A549 (cell line): ENCODE results near the gene BLOC1S4. TPM values are rescaled to one million over a fixed set of nuclear protein-coding genes. Genes with fewer than 3 reads are reported as not detected.

Experiments
- ATAC-seq, 2 experiments: fragments of 200-7000 bp in 1 of 2; fragments of >200 bp in 1 of 2; cut with Nextera tagmentation in 1 of 2; cut with Tn5 transposase in 1 of 2; 3 replicates each; pipeline versions ENCODE4 v1.8.0 to v1.9.1; 2018 to 2020; ENCODE audit warnings: mild to moderate bottlenecking in 1 of 2, moderate library complexity in 1 of 2
- CTCF ChIA-PET: fragments of 300-600 bp; sonication (Branson Sonifier 250); formaldehyde crosslinking; extraction: SDS; loops from one replicate; lab custom pipeline; 2021; ENCODE audit warnings: antibody characterized with exemption, inconsistent platforms; lab: Yijun Ruan, JAX
- POLR2A ChIA-PET: fragments of 350-600 bp; formaldehyde crosslinking; extraction: SDS; loops from one replicate; lab custom pipeline; 2021; ENCODE audit warnings: antibody characterized with exemption, inconsistent platforms; lab: Yijun Ruan, JAX
- DNase-seq, 2 experiments: peaks; one replicate each; pipeline versions ENCODE4 v3.0.0 to v3.0.0-alpha.2; 2011 to 2016; ENCODE audit warnings: low read depth in 1 of 2, low spot score in 1 of 2
- FAIRE-seq: peaks from 2 replicates; lab custom pipeline; 2011; peaks lifted over from hg19 to GRCh38; lab: Jason Lieb, UNC
- H3K27ac ChIP-seq, 2 experiments: fragments of >200 bp; sonication (Bioruptor Twin); formaldehyde crosslinking; 3 replicates each; pipeline ENCODE4 v1.5.1; 2016 to 2017
- H3K4me1 ChIP-seq: fragments of >200 bp; sonication (Bioruptor Twin); formaldehyde crosslinking; 3 replicates; pipeline ENCODE4 v1.6.1; 2016
- H3K4me2 ChIP-seq: fragments of >200 bp; sonication (Bioruptor Twin); formaldehyde crosslinking; 3 replicates; pipeline ENCODE4 v1.6.1; 2016
- H3K4me3 ChIP-seq: fragments of >200 bp; sonication (Bioruptor Twin); formaldehyde crosslinking; 3 replicates; pipeline ENCODE4 v1.5.1; 2016
- H3K9me3 ChIP-seq: fragments of >200 bp; sonication (Bioruptor Twin); formaldehyde crosslinking; 3 replicates; pipeline ENCODE4 v1.6.1; 2016
- CBX8 ChIP-seq: fragments of 200-600 bp; sonication (generic); IDR thresholded peaks from 2 replicates; pipeline ENCODE4 v1.6.1; 2016
- CEBPB ChIP-seq, 2 experiments: fragments of >200 bp in 1 of 2; sonication (Bioruptor Twin) in 1 of 2; formaldehyde crosslinking in 1 of 2; IDR thresholded peaks; 2 replicates each; pipeline ENCODE4 v1.6.1; 2012 to 2016
- EHF ChIP-seq: fragments of 250-450 bp; sonication (Bioruptor Pico); IDR thresholded peaks from 2 replicates; pipeline ENCODE4 v1.5.0; 2020; ENCODE audit warnings: mild to moderate bottlenecking
- ESRRA ChIP-seq: fragments of 150-350 bp; IDR thresholded peaks from 2 replicates; pipeline ENCODE4 v1.6.1; 2014; ENCODE audit warnings: mild to moderate bottlenecking, low read length, borderline replicate concordance
- GATA3 ChIP-seq: IDR thresholded peaks from 2 replicates; pipeline ENCODE4 v1.6.1; 2012; ENCODE audit warnings: borderline replicate concordance
- HDAC2 ChIP-seq: fragments of 200-600 bp; sonication (generic); IDR thresholded peaks from 2 replicates; pipeline ENCODE4 v1.6.1; 2016
- HES2 ChIP-seq: fragments of >200 bp; sonication (Bioruptor Twin); formaldehyde crosslinking; IDR thresholded peaks from 2 replicates; pipeline ENCODE4 v1.6.1; 2016
- HEYL ChIP-seq: fragments of 250-450 bp; sonication (Bioruptor Pico); IDR thresholded peaks from 2 replicates; pipeline ENCODE4 v1.8.0; 2021; ENCODE audit warnings: mild to moderate bottlenecking, moderate library complexity
- HOXB13 ChIP-seq: fragments of 250-450 bp; sonication (Bioruptor Pico); IDR thresholded peaks from 2 replicates; pipeline ENCODE4 v1.5.0; 2020; ENCODE audit warnings: low read depth, mild to moderate bottlenecking, moderate library complexity
- JUNB ChIP-seq: fragments of >200 bp; sonication (Bioruptor Twin); formaldehyde crosslinking; IDR thresholded peaks from 2 replicates; pipeline ENCODE4 v1.6.1; 2016
- KDM1A ChIP-seq: fragments of 200-600 bp; sonication (generic); IDR thresholded peaks from 2 replicates; pipeline ENCODE4 v1.6.1; 2016; ENCODE audit warnings: low read depth, mild to moderate bottlenecking
- KDM5A ChIP-seq: fragments of 200-600 bp; sonication (generic); IDR thresholded peaks from 2 replicates; pipeline ENCODE4 v1.6.1; 2016; ENCODE audit warnings: antibody characterized with exemption, mild to moderate bottlenecking
- NFE2L2 ChIP-seq: fragments of 150-350 bp; conservative IDR thresholded peaks from 2 replicates; pipeline ENCODE4 v1.6.1; 2014; ENCODE audit warnings: low read length
- PHF8 ChIP-seq: fragments of 200-600 bp; sonication (generic); IDR thresholded peaks from 2 replicates; pipeline ENCODE4 v1.6.1; 2016; ENCODE audit warnings: low read depth, mild to moderate bottlenecking, antibody characterized with exemption, moderate library complexity, borderline replicate concordance
- POLR2AphosphoS2 ChIP-seq: conservative IDR thresholded peaks from 2 replicates; pipeline ENCODE4 v1.6.1; 2012; ENCODE audit warnings: low read length, improper control_type of control experiment, inconsistent platforms
- RARB ChIP-seq: fragments of 250-450 bp; sonication (Bioruptor Pico); IDR thresholded peaks from 2 replicates; pipeline ENCODE4 v1.8.0; 2021; ENCODE audit warnings: mild to moderate bottlenecking, moderate library complexity
- RNF2 ChIP-seq: fragments of 200-600 bp; sonication (generic); IDR thresholded peaks from 2 replicates; pipeline ENCODE4 v1.6.1; 2016; ENCODE audit warnings: low read depth, mild to moderate bottlenecking, antibody characterized with exemption, moderate library complexity, borderline replicate concordance
- TFCP2L1 ChIP-seq: fragments of 250-450 bp; sonication (Bioruptor Pico); IDR thresholded peaks from 2 replicates; pipeline ENCODE4 v1.5.0; 2021; ENCODE audit warnings: mild to moderate bottlenecking
- WGBS: methylation state at CpG from one replicate; pipeline ENCODE4 v1.1.6; 2017; ENCODE audit errors: missing lambda C conversion rate; 5-methylcytosine and 5-hydroxymethylcytosine counted together
- polyA plus RNA-seq, 4 experiments: library from polyadenylated mRNA; depleted of rRNA in 3 of 4; stranded (reverse); fragments of >200 nt; fragmentation: RNase III in 1 of 4; extraction: RNeasy Plus Mini Kit Qiagen cat#74134 plus additional on column Dnase treatment in 1 of 4; gene quantifications; 2 replicates in 3 of 4; 3 replicates in 1 of 4; pipeline ENCODE4 v1.2.3, GENCODE V29; 2011 to 2017
- TF ChIP-seq, protein P1 (sequence below): IDR thresholded peaks from 2 replicates; pipeline ENCODE4 v1.6.1; 2012; ENCODE audit warnings: low read depth, borderline replicate concordance
- TF ChIP-seq, protein P2 (sequence below): fragments of 250-450 bp; sonication (Bioruptor Pico); IDR thresholded peaks from 2 replicates; pipeline ENCODE4 v1.5.0; 2021; ENCODE audit warnings: mild to moderate bottlenecking, moderate library complexity, borderline replicate concordance
- TF ChIP-seq, protein P3 (sequence below): fragments of >200 bp; sonication (Bioruptor Twin); formaldehyde crosslinking; IDR thresholded peaks from 3 replicates; pipeline ENCODE4 v1.5.1; 2016
- TF ChIP-seq, protein P4 (sequence below): fragments of 200-600 bp; sonication (generic); IDR thresholded peaks from 2 replicates; pipeline ENCODE4 v1.6.1; 2016; ENCODE audit warnings: antibody characterized with exemption, mild to moderate bottlenecking, moderate library complexity

BLOC1S4 gene
- polyA plus RNA-seq, 2 of the 4 experiments (the other 2 are of a cell fraction): 13.2 to 13.9 TPM

DNA sequence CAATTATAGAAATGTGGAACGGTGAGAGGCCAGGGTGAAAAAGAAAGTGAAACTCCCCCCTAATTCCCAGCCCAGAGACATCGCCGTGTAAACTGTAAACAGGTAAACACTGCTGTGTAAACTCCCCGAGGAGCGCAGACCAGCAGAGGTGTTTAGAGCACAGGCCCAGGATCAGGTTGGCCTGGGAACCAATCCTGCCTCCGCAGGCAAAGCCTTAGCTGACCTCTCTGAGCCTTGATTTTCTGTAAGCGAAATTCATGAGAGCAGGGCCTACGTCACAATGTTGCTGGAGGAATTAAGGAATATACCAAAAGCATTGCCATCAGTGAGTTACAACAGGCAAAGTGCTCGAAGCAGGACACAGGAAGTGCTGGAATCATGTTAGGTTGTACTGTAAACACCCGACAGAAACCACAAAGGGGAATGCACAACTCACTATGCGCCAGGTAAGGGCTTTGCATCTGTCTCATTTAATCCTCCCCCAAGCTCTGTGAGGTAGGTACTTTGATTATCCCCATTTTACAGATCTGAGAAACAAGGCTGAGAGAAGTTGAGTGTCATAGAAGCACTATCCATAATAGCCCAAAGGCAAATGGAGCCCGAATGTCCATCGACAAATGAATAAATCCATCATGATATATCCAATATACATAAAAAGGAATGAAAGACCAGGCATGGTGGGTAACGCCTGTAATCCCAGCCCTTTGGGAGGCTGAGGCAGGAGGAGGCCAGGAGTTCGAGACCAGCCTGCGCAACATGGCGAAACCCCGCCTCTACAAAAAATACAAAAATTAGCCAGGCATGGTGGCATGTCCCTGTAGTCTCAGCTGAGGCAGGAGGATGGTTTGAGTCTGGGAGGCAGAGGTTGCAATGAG lies 35.9 kb downstream of the BLOC1S4 start (continued):
- no peak for TF ChIP-seq HOXB13 (CRISPR knock-in tag)
- no peak for TF ChIP-seq POLR2AphosphoS2

DNA sequence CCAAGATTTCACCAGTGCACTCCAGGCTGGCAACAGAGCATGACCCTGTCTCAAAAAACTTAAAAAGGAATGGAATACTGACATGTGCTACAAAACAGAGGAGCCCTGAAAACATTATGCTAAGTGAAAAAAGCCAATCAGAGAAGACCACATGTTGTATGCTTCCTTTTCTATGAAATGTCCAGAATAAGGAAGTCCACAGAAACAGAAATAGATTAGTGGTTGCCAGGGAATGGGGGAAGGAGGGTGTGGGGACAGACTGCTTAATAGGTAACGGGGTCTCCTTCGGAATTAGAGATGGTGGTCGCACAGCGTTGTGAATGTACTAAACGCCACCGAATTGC lies 36.5 kb downstream of the BLOC1S4 start:
- CTCF ChIA-PET: no interaction called here
- TF ChIP-seq HOXB13 (CRISPR knock-in tag) (no peak), POLR2AphosphoS2 (no peak), GATA3 (no peak), NFE2L2 (no peak), TFCP2L1 (CRISPR knock-in tag) (no peak), HEYL (CRISPR knock-in tag) (no peak), PHF8 (no peak), RNF2 (no peak), HES2 (no peak)
- TF ChIP-seq, protein P1, sequence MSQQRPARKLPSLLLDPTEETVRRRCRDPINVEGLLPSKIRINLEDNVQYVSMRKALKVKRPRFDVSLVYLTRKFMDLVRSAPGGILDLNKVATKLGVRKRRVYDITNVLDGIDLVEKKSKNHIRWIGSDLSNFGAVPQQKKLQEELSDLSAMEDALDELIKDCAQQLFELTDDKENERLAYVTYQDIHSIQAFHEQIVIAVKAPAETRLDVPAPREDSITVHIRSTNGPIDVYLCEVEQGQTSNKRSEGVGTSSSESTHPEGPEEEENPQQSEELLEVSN: no peak
- peak overlapping the region in 1 of 2 experiments; percentile 85; a peak in 1 of 6 replicates for H3K27ac ChIP-seq
- no peak for DNase-seq
- H3K4me3 ChIP-seq: no peak overlapping the region
- ATAC-seq: no peak
- H3K4me2 ChIP-seq: no peak overlapping the region
- H3K4me1 ChIP-seq: peaks cover 45% of the 10 kb centered on the region
- FAIRE-seq: no peak
- 84% methylated on average over 6 of the region's 6 CpGs for WGBS
- H3K9me3 ChIP-seq: no peaks in the 10 kb centered on the region
- POLR2A ChIA-PET: no interaction called here

- ChIA-PET CTCF (no interaction called here), POLR2A (no interaction called here)
- DNase-seq (no peak), FAIRE-seq (no peak), ATAC-seq (no peak)
- TF ChIP-seq, protein P2, sequence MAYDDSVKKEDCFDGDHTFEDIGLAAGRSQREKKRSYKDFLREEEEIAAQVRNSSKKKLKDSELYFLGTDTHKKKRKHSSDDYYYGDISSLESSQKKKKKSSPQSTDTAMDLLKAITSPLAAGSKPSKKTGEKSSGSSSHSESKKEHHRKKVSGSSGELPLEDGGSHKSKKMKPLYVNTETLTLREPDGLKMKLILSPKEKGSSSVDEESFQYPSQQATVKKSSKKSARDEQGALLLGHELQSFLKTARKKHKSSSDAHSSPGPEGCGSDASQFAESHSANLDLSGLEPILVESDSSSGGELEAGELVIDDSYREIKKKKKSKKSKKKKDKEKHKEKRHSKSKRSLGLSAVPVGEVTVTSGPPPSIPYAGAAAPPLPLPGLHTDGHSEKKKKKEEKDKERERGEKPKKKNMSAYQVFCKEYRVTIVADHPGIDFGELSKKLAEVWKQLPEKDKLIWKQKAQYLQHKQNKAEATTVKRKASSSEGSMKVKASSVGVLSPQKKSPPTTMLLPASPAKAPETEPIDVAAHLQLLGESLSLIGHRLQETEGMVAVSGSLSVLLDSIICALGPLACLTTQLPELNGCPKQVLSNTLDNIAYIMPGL (CRISPR knock-in tag): no peak
- no peak for TF ChIP-seq JUNB
- no peak overlapping the region for H3K4me2 ChIP-seq
- H3K4me3 ChIP-seq: no peak overlapping the region
- peak overlapping the region in 1 of 2 experiments; percentile 40; a peak in 2 of 6 replicates for H3K27ac ChIP-seq
- no peaks in the 10 kb centered on the region for H3K9me3 ChIP-seq
- H3K4me1 ChIP-seq: peaks cover 38% of the 10 kb centered on the region
- 93% methylated on average over 6 of the region's 18 CpGs for WGBS
These were observed 37.2 kb downstream of the BLOC1S4 start for GRCh38 chr4:6753103-6753560.

GRCh38 chr4:6753891-6754290 lies 37.9 kb downstream of the BLOC1S4 start:
- WGBS: 78% methylated on average over 6 of the region's 9 CpGs
- H3K27ac ChIP-seq: no peak overlapping the region; a peak in 1 of 6 replicates
- POLR2A ChIA-PET: no interaction called here
- DNase-seq: no peak
- CTCF ChIA-PET: no interaction called here
- peaks cover 35% of the 10 kb centered on the region for H3K4me1 ChIP-seq
- no peak for ATAC-seq
- H3K4me3 ChIP-seq: no peak overlapping the region
- no peaks in the 10 kb centered on the region for H3K9me3 ChIP-seq
- FAIRE-seq: no peak
- no peak overlapping the region for H3K4me2 ChIP-seq
- TF ChIP-seq HDAC2 (no peak), CEBPB (IDR thresholded peaks at IDR 0.05) (no peak), CBX8 (no peak), HOXB13 (CRISPR knock-in tag) (no peak), EHF (CRISPR knock-in tag) (no peak), RARB (CRISPR knock-in tag) (no peak), RNF2 (no peak), ESRRA (no peak), KDM1A (no peak), HEYL (CRISPR knock-in tag) (no peak), KDM5A (no peak)
- TF ChIP-seq, protein P3, sequence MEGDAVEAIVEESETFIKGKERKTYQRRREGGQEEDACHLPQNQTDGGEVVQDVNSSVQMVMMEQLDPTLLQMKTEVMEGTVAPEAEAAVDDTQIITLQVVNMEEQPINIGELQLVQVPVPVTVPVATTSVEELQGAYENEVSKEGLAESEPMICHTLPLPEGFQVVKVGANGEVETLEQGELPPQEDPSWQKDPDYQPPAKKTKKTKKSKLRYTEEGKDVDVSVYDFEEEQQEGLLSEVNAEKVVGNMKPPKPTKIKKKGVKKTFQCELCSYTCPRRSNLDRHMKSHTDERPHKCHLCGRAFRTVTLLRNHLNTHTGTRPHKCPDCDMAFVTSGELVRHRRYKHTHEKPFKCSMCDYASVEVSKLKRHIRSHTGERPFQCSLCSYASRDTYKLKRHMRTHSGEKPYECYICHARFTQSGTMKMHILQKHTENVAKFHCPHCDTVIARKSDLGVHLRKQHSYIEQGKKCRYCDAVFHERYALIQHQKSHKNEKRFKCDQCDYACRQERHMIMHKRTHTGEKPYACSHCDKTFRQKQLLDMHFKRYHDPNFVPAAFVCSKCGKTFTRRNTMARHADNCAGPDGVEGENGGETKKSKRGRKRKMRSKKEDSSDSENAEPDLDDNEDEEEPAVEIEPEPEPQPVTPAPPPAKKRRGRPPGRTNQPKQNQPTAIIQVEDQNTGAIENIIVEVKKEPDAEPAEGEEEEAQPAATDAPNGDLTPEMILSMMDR: no peak
- TF ChIP-seq, protein P4, sequence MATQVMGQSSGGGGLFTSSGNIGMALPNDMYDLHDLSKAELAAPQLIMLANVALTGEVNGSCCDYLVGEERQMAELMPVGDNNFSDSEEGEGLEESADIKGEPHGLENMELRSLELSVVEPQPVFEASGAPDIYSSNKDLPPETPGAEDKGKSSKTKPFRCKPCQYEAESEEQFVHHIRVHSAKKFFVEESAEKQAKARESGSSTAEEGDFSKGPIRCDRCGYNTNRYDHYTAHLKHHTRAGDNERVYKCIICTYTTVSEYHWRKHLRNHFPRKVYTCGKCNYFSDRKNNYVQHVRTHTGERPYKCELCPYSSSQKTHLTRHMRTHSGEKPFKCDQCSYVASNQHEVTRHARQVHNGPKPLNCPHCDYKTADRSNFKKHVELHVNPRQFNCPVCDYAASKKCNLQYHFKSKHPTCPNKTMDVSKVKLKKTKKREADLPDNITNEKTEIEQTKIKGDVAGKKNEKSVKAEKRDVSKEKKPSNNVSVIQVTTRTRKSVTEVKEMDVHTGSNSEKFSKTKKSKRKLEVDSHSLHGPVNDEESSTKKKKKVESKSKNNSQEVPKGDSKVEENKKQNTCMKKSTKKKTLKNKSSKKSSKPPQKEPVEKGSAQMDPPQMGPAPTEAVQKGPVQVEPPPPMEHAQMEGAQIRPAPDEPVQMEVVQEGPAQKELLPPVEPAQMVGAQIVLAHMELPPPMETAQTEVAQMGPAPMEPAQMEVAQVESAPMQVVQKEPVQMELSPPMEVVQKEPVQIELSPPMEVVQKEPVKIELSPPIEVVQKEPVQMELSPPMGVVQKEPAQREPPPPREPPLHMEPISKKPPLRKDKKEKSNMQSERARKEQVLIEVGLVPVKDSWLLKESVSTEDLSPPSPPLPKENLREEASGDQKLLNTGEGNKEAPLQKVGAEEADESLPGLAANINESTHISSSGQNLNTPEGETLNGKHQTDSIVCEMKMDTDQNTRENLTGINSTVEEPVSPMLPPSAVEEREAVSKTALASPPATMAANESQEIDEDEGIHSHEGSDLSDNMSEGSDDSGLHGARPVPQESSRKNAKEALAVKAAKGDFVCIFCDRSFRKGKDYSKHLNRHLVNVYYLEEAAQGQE: no peak
